ENCODE measurements around the gene RPP38.

The RPP38 gene

GRCh38 chr10:15136129-15137035 lies 39.2 kb downstream of the RPP38 start:
- no peaks in the 10 kb centered on the region for H3K27me3 ChIP-seq (replicated peaks)
- no peak for TF ChIP-seq CTCF (IDR thresholded peaks at IDR 0.05; ENCODE audit: low read depth, low read length, missing control alignments)
- no peak overlapping the region for H3K27ac ChIP-seq
- H3K36me3 ChIP-seq (replicated peaks) = peaks cover 46% of the 10 kb centered on the region
- DNase-seq = no peak
- no peak overlapping the region for H3K4me3 ChIP-seq (ENCODE audit: low read depth, low read length)
- in situ Hi-C loops (cut with HindIII; ENCODE audit: low pct_ligation_motif_present, low sequenced_read_pairs) = no loop called here

- H3K27me3 ChIP-seq (replicated peaks) = no peaks in the 10 kb centered on the region
Observed at GRCh38 chr10:15137036-15137359, 39.8 kb downstream of the RPP38 start.

GRCh38 chr10:15137636-15138035 lies 40.5 kb downstream of the RPP38 start:
- H3K4me3 ChIP-seq (ENCODE audit: low read depth, low read length) = no peak overlapping the region
- DNase-seq = no peak
- H3K36me3 ChIP-seq (replicated peaks) = peaks cover 38% of the 10 kb centered on the region

More at GRCh38 chr10:15137036-15137359, 39.8 kb downstream of the RPP38 start:
- Histone ChIP-seq H3K4me3 (ENCODE audit: low read depth, low read length) (no peak overlapping the region), H3K27ac (no peak overlapping the region), H3K36me3 (replicated peaks) (peaks cover 43% of the 10 kb centered on the region)
- in situ Hi-C loops (cut with HindIII; ENCODE audit: low pct_ligation_motif_present, low sequenced_read_pairs) = no loop called here
- no peak for DNase-seq
- TF ChIP-seq CTCF (IDR thresholded peaks at IDR 0.05; ENCODE audit: low read depth, low read length, missing control alignments) = no peak

GRCh38 chr10:15140698-15141097 lies 43.5 kb downstream of the RPP38 start:
- in situ Hi-C loops (cut with HindIII; ENCODE audit: low pct_ligation_motif_present, low sequenced_read_pairs) = no loop called here
- Histone ChIP-seq H3K27ac (no peak overlapping the region), H3K36me3 (replicated peaks) (peaks cover 16% of the 10 kb centered on the region), H3K27me3 (replicated peaks) (no peaks in the 10 kb centered on the region), H3K4me3 (ENCODE audit: low read depth, low read length) (no peak overlapping the region)
- no peak for DNase-seq
- no peak for TF ChIP-seq CTCF (IDR thresholded peaks at IDR 0.05; ENCODE audit: low read depth, low read length, missing control alignments)

More at GRCh38 chr10:15137636-15138035, 40.5 kb downstream of the RPP38 start:
- in situ Hi-C loops (cut with HindIII; ENCODE audit: low pct_ligation_motif_present, low sequenced_read_pairs) = no loop called here
- Histone ChIP-seq H3K27me3 (replicated peaks) (no peaks in the 10 kb centered on the region), H3K27ac (no peak overlapping the region)
- no peak for TF ChIP-seq CTCF (IDR thresholded peaks at IDR 0.05; ENCODE audit: low read depth, low read length, missing control alignments)

GRCh38 chr10:15141136-15142054 lies 44.2 kb downstream of the RPP38 start:
- no peak for TF ChIP-seq CTCF (IDR thresholded peaks at IDR 0.05; ENCODE audit: low read depth, low read length, missing control alignments)
- peaks cover 16% of the 10 kb centered on the region for H3K36me3 ChIP-seq (replicated peaks)
- peak; percentile 25 for DNase-seq
- H3K4me3 ChIP-seq (ENCODE audit: low read depth, low read length) = no peak overlapping the region
- no peaks in the 10 kb centered on the region for H3K27me3 ChIP-seq (replicated peaks)
- in situ Hi-C loops (cut with HindIII; ENCODE audit: low pct_ligation_motif_present, low sequenced_read_pairs) = no loop called here
- H3K27ac ChIP-seq = no peak overlapping the region

Measured in brain microvascular endothelial cell (primary cell).